ENCODE data around the gene RABGAP1L. TPM values are rescaled to one million over a fixed set of nuclear protein-coding genes. Genes with fewer than 3 reads are reported as not detected.

RABGAP1L gene
- total and polyA plus RNA-seq, 2 of the 8 experiments (the other 6 are each of a cell fraction or from before 2014, with no cell fraction given) = 33.3 to 156 TPM

DNA sequence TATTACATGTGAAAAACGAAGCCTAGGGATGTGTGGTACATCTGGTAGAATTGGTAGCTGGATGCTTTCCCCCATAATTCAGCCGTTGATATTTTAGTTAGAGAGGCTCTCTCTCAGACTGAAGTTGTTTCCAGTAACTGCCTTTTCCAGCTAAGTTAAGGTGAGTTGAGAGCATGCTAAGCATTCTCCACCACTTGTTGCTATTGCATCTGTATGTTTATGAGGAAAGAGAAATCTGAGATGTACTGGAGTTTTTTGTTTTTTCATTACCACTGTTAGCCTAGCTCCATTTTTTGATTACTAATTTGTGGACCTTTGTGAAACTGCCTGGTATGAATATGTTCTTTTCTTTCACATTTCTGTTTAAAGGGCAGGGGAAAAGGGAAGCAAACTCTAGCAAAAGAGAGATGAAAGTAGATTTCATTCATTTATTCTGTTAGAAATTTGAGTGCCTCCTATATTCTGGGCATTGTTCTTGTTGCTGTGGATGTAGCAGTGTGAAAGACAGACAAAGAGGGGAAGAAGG, 650.5 kb downstream of the RABGAP1L start (continued):
- TF ChIP-seq RBBP5 (IDR thresholded peaks at IDR 0.05; ENCODE audit: borderline replicate concordance, low read depth, low read length) = no peak

Data from H1 (cell line).